Gastrocnemius medialis (tissue), 4 donors: ENCODE results near the gene UGT1A10.

Source experiments
- CTCF ChIP-seq, 5 experiments: fragments of 450-650 bp in 3 of 5; fragments of 200-600 bp in 2 of 5; sonication (generic) in 2 of 5; IDR thresholded peaks in 4 of 5; conservative IDR thresholded peaks in 1 of 5; 1 replicate in 4 of 5; 2 replicates in 1 of 5; pipeline ENCODE4 v1.5.1; 2016 to 2019; ENCODE audit warnings: antibody characterized with exemption in 5 of 5, mild to moderate bottlenecking in 3 of 5, moderate library complexity in 3 of 5
- POLR2A ChIP-seq, 2 donors: fragments of 450-650 bp; IDR thresholded peaks; one replicate each; pipeline ENCODE4 v1.6.1; 2017; ENCODE audit warnings: antibody characterized with exemption in 2 of 2, mild to moderate bottlenecking in 2 of 2, moderate library complexity in 2 of 2

DNA sequence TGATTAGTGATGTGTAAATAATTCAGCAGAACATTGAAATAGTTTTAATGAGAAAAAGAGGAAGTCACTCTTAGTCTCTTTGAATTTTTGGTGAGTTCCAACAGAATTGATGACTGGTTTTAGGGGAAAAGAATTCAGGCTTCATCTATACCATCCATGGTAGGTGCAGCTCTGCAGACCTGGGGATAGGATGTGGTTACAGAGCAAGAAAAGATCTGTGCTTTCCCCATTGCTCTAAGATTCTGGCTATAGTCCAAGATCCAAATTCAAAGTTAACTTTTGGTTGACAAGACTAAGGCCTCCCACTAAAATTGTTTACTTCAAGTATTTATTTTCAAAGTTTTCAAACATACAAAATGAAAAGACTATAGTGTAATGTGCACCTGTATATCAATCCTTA lies 3.6 kb downstream of the UGT1A10 start:
- TF ChIP-seq CTCF (IDR thresholded peaks at IDR 0.05 in 4 of 5, conservative IDR thresholded peaks at IDR 0.05 in 1 of 5) (no peak), POLR2A (IDR thresholded peaks at IDR 0.05) (no peak)
